GM18861 (cell line): ENCODE data around the gene KLK7.
"Not testable (repeated sequence)": the region's sequence is repeated elsewhere in the genome, so short reads cannot be mapped to it uniquely, and the experiment has no call there.

ENCODE experiments used
- ATAC-seq: cut with Tn5 transposase; IDR thresholded peaks from one replicate; pipeline ENCODE4 v1.9.1; 2021; ENCODE audit not compliant: unreplicated experiment

The KLK7 gene

GRCh38 chr19:50978772-50979390, 4.8 kb downstream of the KLK7 start:
- ATAC-seq: no peak

DNA sequence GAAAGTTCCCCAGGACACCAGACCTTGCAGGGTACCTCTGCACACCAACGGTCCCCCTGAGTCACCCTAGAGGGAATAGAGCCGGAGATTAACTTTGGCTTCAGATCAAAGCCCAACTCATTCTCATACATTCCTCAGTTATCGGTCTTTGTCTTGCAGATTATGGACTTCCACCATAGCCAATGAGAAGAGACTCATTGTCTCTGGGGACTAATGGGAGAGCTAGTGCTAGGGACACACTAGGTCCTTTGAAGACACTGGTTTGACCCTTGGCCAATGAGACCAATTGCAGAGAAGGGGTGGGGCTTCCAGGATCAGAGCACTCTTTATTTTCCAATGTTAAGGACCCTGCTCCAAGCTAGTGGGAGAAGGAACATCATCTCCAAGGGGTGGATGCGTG, 6.1 kb downstream of the KLK7 start:
- no peak for ATAC-seq

GRCh38 chr19:50975766-50976165, 8.0 kb downstream of the KLK7 start:
- ATAC-seq: no peak

GRCh38 chr19:50974702-50975556, 8.8 kb downstream of the KLK7 start:
- no peak for ATAC-seq

- no peak for ATAC-seq
Observed at GRCh38 chr19:50972795-50973376, 10.8 kb downstream of the KLK7 start.

DNA sequence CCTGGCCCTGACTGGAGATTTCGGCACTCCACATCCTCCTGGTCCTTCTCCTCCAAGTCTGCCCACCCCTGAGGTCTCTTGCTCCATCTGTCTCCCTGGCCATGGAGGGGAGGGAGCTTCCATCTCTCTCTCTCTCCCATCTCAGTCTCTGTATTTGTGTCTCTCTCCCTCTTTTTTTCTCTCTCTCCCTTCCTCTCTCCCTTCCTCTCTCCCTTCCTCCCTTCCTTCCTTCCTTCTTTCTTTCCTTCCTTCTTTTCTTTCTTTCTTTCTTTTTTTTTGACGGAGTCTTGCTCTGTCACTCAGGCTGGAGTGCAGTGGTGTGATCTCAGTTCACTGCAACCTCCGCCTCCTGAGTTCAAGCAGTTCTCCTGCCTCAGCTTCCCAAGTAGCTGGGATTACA, 13.9 kb downstream of the KLK7 start:
- not testable (repeated sequence) for ATAC-seq

GRCh38 chr19:50969413-50969760, 14.3 kb downstream of the KLK7 start, which contains the start of gene KLK6:
KLK6 (minus strand) TSS chr19:50969591; CDS start chr19:50968104, 1,487 bp downstream.
- ATAC-seq: no peak

DNA sequence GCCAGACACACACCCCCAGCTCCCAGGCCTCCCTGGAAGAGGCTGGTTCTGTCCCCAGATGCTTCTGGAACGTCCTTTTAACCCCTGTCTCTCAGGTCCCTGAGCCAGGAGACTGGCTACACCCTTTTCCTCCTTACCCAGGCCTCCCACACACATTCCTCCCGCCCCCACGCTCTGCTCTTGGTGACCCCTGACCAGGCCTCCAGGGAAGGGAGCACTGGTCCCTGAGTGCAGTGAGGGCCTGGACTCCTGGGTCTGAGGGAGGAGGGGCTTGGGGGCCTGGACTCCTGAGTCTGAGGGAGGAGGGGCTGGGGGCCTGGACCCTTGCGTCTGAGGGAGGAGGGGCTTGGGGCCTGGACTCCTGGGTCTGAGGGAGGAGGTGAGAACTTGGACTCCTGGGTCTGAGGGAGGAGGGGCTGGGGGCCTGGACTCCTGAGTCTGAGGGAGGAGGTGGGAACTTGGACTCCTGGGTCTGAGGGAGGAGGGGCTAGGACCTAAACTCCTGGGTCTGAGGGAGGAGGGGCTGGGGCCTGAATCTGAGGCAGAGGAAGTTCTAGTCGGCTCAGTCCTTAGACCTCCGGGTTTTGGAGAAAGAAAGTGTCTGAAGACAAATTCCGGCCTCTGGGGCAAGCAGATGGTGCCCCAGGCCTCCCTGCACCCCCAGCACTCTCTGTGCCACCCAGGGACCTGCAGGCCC, 14.9 kb downstream of the KLK7 start:
- ATAC-seq: no peak

DNA sequence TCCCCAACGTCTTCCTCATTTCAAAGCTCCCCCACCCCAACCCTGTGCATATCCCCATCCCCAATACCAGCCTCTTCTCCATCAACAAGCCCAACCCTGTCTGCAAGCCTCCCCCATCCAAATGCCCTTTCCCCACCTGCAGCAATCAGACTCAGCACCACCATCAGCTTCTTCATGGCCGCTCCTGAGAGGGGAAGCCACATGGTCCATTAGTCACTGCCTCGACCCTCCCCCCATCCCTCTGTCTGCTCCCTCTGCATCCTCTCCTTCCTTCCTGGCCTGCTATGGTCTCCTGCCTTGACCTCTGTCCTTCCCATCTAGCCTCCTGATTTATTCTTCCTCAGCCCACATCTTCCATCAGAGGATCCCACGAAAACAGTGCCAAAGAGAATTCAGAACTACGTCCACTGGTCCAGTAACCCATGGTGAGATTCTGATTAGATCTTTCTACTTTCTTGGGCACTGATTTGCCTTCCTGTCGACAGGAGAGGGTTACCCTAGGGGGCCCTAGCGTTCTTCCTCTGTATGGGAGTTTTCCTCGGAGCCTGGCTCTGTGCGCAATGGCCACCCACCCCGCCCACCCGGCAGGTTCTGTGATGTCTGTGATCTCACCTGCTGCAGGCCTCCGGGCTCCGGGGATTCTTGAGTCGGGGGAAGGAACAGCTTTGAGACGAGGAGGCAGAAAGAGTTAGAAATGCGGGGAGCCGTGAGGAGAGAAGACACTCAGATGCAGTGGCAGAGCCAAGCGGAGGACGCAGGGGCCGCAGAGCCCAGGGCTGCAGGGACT, 15.6 kb downstream of the KLK7 start:
- ATAC-seq: no peak

DNA sequence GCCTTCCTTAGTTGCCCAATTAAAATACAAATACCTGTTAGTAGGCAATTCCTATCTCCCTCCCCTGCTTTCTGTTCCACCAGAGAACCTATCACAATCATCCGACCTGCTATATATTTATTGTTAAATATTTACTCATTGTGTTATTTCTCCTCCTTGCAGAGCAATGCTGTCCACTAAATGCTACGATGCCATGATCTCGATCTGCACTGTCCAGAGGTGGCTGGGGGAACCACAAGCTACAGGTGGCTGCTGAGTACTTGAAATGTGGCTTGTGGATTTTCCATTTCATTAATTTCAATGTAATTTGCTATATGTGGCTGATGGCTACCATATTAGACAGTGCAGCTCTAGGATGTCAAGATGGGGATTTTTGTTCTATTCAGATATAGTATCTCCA, 19.5 kb downstream of the KLK7 start:
- ATAC-seq: no peak

- no peak for ATAC-seq
Observed at GRCh38 chr19:50963381-50963780, 20.3 kb downstream of the KLK7 start.

- ATAC-seq: no peak
Observed at GRCh38 chr19:50962245-50962644, 21.5 kb downstream of the KLK7 start.

DNA sequence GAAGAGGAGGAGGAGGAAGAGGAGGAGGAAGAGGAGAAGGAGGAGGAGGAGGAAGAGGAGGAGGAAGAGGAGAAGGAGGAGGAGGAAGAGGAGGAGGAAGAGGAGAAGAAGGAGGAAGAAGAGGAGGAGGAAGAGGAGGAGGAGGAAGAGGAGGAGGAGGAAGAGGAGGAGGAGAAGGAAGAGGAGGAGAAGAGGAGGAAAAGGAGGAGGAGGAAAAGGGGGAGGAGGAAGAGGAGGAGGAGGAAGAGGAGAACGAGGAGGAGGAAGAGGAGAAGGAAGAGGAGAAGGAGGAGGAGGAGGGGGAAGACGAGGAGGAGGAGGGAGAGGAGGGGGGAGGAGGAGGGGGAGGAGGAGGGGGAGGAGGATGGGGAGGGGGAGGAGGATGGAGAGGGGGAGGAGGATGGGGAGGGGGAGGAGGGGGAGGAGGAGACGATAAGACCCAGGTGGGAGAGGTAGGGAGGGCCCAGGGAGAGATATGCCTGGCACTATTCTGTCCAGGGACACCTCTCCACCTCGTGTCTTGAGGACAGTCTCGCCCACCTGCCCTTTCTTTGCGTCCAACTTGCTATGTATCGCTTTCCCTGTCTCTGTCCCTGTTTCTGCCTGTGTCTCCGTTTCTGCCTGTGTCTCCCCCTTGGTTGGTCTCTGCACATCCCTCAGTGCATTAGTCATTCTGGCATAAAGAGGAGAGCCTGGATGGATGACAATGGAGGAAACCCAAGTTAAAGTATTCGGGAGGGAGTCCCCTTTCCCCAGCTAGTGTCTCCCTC, 23.8 kb downstream of the KLK7 start:
- ATAC-seq: no peak

DNA sequence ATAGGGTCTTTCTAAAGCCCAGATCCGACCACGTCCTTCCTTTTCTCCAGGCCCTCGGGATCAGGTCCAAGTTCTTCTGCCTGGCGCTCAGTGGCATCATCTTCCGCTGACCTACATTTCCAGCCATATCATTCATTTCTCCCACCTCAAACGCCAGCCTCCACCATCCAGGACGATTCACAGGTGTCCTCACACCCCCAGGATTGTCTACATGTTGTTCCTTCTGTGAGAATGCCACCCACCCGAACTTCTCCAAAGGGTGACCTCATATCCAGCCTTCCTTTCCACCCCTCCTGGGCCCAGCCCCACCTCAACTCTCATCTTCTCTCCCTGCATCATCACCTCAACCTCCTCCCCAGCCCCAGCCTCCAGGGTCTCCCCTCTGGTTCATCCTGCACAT, 26.1 kb downstream of the KLK7 start:
- no peak for ATAC-seq

GRCh38 chr19:50952910-50953309, 30.8 kb downstream of the KLK7 start, which contains the start of gene KLK5:
KLK5 (minus strand) TSS chr19:50953038; CDS start chr19:50952657, 381 bp downstream.
- ATAC-seq: no peak

DNA sequence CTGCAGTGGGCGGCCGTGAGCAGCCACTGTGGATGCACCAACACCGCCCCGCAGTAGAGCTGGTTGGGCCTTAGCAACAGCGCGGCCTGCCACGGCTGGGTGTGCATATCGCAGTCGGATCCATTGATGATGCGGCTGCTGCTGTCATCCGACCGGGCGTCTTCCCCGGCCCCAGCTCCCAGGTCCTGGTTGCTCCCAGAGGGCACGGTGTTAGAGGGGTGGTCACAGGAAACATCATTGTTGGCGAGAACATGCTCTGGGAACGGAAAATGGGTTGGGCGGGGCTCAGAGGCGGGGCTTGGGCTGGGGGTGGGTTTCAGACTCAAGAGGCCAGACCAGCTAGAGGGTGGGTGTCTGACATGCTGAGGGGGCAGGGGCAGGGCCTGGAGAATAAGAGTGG, 33.9 kb downstream of the KLK7 start:
- ATAC-seq: no peak

- ATAC-seq: no peak
Observed at GRCh38 chr19:50947123-50947522, 36.6 kb downstream of the KLK7 start.

- ATAC-seq: no peak
Observed at GRCh38 chr19:50944795-50945194, 38.9 kb downstream of the KLK7 start.

DNA sequence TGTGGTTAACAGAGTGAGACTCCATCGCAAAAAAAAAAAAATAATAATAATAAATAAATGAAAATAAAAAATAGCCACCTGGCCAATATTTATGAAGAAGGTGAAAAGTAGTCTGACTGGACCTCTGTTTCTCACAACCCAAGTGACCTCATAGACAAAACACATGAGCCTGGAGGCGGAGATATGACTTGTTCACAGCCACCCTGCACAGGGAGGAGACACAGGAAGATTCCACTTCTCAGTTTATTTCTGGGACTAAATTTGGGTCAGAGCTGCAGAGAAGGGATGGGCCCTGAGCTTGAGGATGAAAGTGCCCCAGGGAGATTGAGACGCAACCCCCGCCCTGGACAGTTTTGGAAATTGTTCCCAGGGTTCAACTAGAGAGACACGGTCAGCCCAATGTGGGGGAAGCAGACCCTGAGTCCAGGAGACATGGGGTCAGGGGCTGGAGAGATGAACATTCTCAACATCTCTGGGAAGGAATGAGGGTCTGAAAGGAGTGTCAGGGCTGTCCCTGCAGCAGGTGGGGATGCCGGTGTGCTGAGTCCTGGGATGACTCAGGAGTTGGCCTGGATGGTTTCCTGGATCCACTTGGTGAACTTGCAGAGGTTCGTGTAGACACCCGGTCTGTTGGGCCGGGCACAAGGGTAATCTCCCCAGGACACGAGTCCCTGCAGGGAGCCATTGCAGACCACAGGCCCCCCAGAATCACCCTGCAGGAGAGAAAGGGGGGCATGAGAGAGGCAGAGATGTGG, 40.5 kb downstream of the KLK7 start:
- ATAC-seq: no peak
